ENCODE data around the gene POLL.

GRCh38 chr10:101607124-101607523 lies 19.1 kb upstream of the POLL start:
- TF ChIP-seq CBFB (CRISPR knock-in tag; IDR thresholded peaks at IDR 0.05; ENCODE audit: low read depth): no peak
- no peak for TF ChIP-seq ATF2 (CRISPR knock-in tag; IDR thresholded peaks at IDR 0.05; ENCODE audit: borderline replicate concordance, low read depth)
- TF ChIP-seq CTCF (IDR thresholded peaks at IDR 0.05): no peak
- no peak for TF ChIP-seq CREM (CRISPR knock-in tag; IDR thresholded peaks at IDR 0.05)

Data from WTC11 (cell line).